Activated T-helper 1 cell treated with anti-CD3 and anti-CD28 coated beads, Interleukin-12 subunit alpha, Interleukin-12 subunit beta, Interleukin-2, Interleukin-4 antibody, amounts not matched to agents 30 ng/mL and 10 ng/mL and 1 ng/mL, durations not matched to agents 14 hours and 24 hours and 36 hours (primary cell): ENCODE results near the gene GRK4. TPM values are rescaled to one million over a fixed set of nuclear protein-coding genes. Genes with fewer than 3 reads are reported as not detected.

Experiments used
- DNase-seq: peaks from one replicate; pipeline ENCODE4 v3.0.0; 2021; ENCODE audit warnings: low spot score
- H3K27ac Mint-ChIP-seq: one replicate; pipeline ENCODE4 v1.8.0; 2021; ENCODE audit warnings: mild to moderate bottlenecking, mixed read lengths
- H3K27me3 Mint-ChIP-seq: one replicate; pipeline ENCODE4 v1.8.0; 2022; ENCODE audit warnings: mild to moderate bottlenecking, moderate library complexity, mixed read lengths; ENCODE audit not compliant: insufficient read depth
- H3K36me3 Mint-ChIP-seq: one replicate; pipeline ENCODE4 v1.8.0; 2021; ENCODE audit warnings: low read depth, mixed read lengths
- H3K4me1 Mint-ChIP-seq: one replicate; pipeline ENCODE4 v1.8.0; 2021; ENCODE audit warnings: low read depth, mixed read lengths
- H3K4me3 Mint-ChIP-seq: one replicate; pipeline ENCODE4 v1.8.0; 2021; ENCODE audit warnings: mild to moderate bottlenecking, moderate library complexity, mixed read lengths
- H3K9me3 Mint-ChIP-seq: one replicate; pipeline ENCODE4 v1.8.0; 2021; ENCODE audit warnings: mixed read lengths
- intact Hi-C: fragments of 100-400 bp; cut with micrococcal nuclease; formaldehyde crosslinking; loops from one replicate; pipeline ENCODE4 v1.15.1; 2024
- total RNA-seq: library from RNA; stranded (reverse); gene quantifications from 2 replicates; pipeline ENCODE4 v1.2.3, GENCODE V29; 2022

GRK4 gene
- total RNA-seq, 1 donor from 2014 or later = 4.4 TPM

- H3K4me3 Mint-ChIP-seq = no peak overlapping the region
- H3K9me3 Mint-ChIP-seq = no peaks in the 10 kb centered on the region
- no peak for DNase-seq
- intact Hi-C loops = no loop called here
- H3K27me3 Mint-ChIP-seq = no peaks in the 10 kb centered on the region
- peaks cover 24% of the 10 kb centered on the region for H3K4me1 Mint-ChIP-seq
- H3K36me3 Mint-ChIP-seq = peaks cover 32% of the 10 kb centered on the region
- H3K27ac Mint-ChIP-seq = no peak overlapping the region
Observed at GRCh38 chr4:2925931-2926860, 37.2 kb upstream of the GRK4 start.

- H3K27ac Mint-ChIP-seq = no peak overlapping the region
- H3K4me1 Mint-ChIP-seq = peaks cover 23% of the 10 kb centered on the region
- no peak overlapping the region for H3K4me3 Mint-ChIP-seq
- no peak for DNase-seq
- intact Hi-C loops = no loop called here
- no peaks in the 10 kb centered on the region for H3K9me3 Mint-ChIP-seq
- H3K36me3 Mint-ChIP-seq = peaks cover 31% of the 10 kb centered on the region
- no peaks in the 10 kb centered on the region for H3K27me3 Mint-ChIP-seq
Observed at GRCh38 chr4:2927016-2927695, 36.2 kb upstream of the GRK4 start.

GRCh38 chr4:2927696-2928075, 35.7 kb upstream of the GRK4 start:
- Mint-ChIP-seq H3K4me3 (no peak overlapping the region), H3K9me3 (no peaks in the 10 kb centered on the region), H3K4me1 (peaks cover 21% of the 10 kb centered on the region), H3K27me3 (no peaks in the 10 kb centered on the region), H3K27ac (peak overlapping the region; percentile 2), H3K36me3 (peaks cover 29% of the 10 kb centered on the region)
- DNase-seq = no peak
- intact Hi-C loops = no loop called here

GRCh38 chr4:2928242-2929176, 34.9 kb upstream of the GRK4 start:
- Mint-ChIP-seq H3K36me3 (peaks cover 31% of the 10 kb centered on the region), H3K27ac (peak overlapping the region; percentile 71), H3K4me3 (no peak overlapping the region)

GRCh38 chr4:2929469-2929868, 33.9 kb upstream of the GRK4 start:
- Mint-ChIP-seq H3K27ac (no peak overlapping the region), H3K4me1 (peaks cover 18% of the 10 kb centered on the region), H3K4me3 (no peak overlapping the region), H3K36me3 (peaks cover 30% of the 10 kb centered on the region), H3K9me3 (no peaks in the 10 kb centered on the region), H3K27me3 (no peaks in the 10 kb centered on the region)
- no peak for DNase-seq
- intact Hi-C loops = no loop called here

More at GRCh38 chr4:2928242-2929176, 34.9 kb upstream of the GRK4 start:
- Mint-ChIP-seq H3K9me3 (no peaks in the 10 kb centered on the region), H3K4me1 (peaks cover 21% of the 10 kb centered on the region), H3K27me3 (no peaks in the 10 kb centered on the region)
- DNase-seq = no peak
- intact Hi-C loops = no loop called here

GRCh38 chr4:2930135-2930757, 33.1 kb upstream of the GRK4 start:
- Mint-ChIP-seq H3K4me3 (peak overlapping the region; percentile 19), H3K27ac (peak overlapping the region; percentile 40)
- DNase-seq = no peak

GRCh38 chr4:2930758-2931511, 32.4 kb upstream of the GRK4 start:
- intact Hi-C loops = loop anchor here (1.0 to 10.0 kb wide), 3 partner anchors 175 to 666 kb away; partner anchors contain the start of genes CFAP99, MXD4, TNIP2 and ZFYVE28
- H3K4me1 Mint-ChIP-seq = peaks cover 24% of the 10 kb centered on the region
- no peak for DNase-seq
- peak overlapping the region; percentile 97 for H3K4me3 Mint-ChIP-seq
- no peaks in the 10 kb centered on the region for H3K9me3 Mint-ChIP-seq
- H3K27ac Mint-ChIP-seq = no peak overlapping the region
- H3K36me3 Mint-ChIP-seq = peaks cover 24% of the 10 kb centered on the region
- no peaks in the 10 kb centered on the region for H3K27me3 Mint-ChIP-seq

More at GRCh38 chr4:2930135-2930757, 33.1 kb upstream of the GRK4 start:
- peaks cover 24% of the 10 kb centered on the region for H3K36me3 Mint-ChIP-seq
- intact Hi-C loops = loop anchor here (10.0 kb wide), 2 partner anchors 515 to 665 kb away; partner anchors contain the start of genes CFAP99, MXD4 and ZFYVE28
- H3K27me3 Mint-ChIP-seq = no peaks in the 10 kb centered on the region
- peaks cover 18% of the 10 kb centered on the region for H3K4me1 Mint-ChIP-seq
- H3K9me3 Mint-ChIP-seq = no peaks in the 10 kb centered on the region

GRCh38 chr4:2931512-2932301, 31.7 kb upstream of the GRK4 start:
- Mint-ChIP-seq H3K9me3 (no peaks in the 10 kb centered on the region), H3K4me1 (peaks cover 32% of the 10 kb centered on the region), H3K4me3 (peak overlapping the region; percentile 97), H3K36me3 (peaks cover 25% of the 10 kb centered on the region), H3K27ac (peak overlapping the region; percentile 86), H3K27me3 (no peaks in the 10 kb centered on the region)
- intact Hi-C loops = loop anchor here (1.0 to 10.0 kb wide), 3 partner anchors 175 to 667 kb away; partner anchors contain the start of genes CFAP99, MXD4, TNIP2 and ZFYVE28
- no peak for DNase-seq

- Mint-ChIP-seq H3K4me3 (peak overlapping the region; percentile 97), H3K36me3 (peaks cover 31% of the 10 kb centered on the region)
- intact Hi-C loops = loop anchor here (10.0 kb wide), 2 partner anchors 518 to 668 kb away; partner anchors contain the start of genes CFAP99, MXD4 and ZFYVE28
Observed at GRCh38 chr4:2932321-2932950, 30.9 kb upstream of the GRK4 start.

GRCh38 chr4:2932951-2933565, 30.3 kb upstream of the GRK4 start:
- Mint-ChIP-seq H3K9me3 (no peaks in the 10 kb centered on the region), H3K27me3 (no peaks in the 10 kb centered on the region), H3K4me1 (peaks cover 42% of the 10 kb centered on the region), H3K36me3 (peaks cover 36% of the 10 kb centered on the region), H3K27ac (peak overlapping the region; percentile 95), H3K4me3 (peak overlapping the region; percentile 97)
- intact Hi-C loops = loop anchor here (10.0 kb wide), 2 partner anchors 518 to 668 kb away; partner anchors contain the start of genes CFAP99, MXD4 and ZFYVE28
- no peak for DNase-seq

More at GRCh38 chr4:2932321-2932950, 30.9 kb upstream of the GRK4 start:
- Mint-ChIP-seq H3K4me1 (peaks cover 39% of the 10 kb centered on the region), H3K27me3 (no peaks in the 10 kb centered on the region), H3K27ac (peak overlapping the region; percentile 95), H3K9me3 (no peaks in the 10 kb centered on the region)
- DNase-seq = no peak
